ENCODE data around the gene AMBRA1.
"Not testable (repeated sequence)": the region's sequence is repeated elsewhere in the genome, so short reads cannot be mapped to it uniquely, and the experiment has no call there.

Gene AMBRA1

DNA sequence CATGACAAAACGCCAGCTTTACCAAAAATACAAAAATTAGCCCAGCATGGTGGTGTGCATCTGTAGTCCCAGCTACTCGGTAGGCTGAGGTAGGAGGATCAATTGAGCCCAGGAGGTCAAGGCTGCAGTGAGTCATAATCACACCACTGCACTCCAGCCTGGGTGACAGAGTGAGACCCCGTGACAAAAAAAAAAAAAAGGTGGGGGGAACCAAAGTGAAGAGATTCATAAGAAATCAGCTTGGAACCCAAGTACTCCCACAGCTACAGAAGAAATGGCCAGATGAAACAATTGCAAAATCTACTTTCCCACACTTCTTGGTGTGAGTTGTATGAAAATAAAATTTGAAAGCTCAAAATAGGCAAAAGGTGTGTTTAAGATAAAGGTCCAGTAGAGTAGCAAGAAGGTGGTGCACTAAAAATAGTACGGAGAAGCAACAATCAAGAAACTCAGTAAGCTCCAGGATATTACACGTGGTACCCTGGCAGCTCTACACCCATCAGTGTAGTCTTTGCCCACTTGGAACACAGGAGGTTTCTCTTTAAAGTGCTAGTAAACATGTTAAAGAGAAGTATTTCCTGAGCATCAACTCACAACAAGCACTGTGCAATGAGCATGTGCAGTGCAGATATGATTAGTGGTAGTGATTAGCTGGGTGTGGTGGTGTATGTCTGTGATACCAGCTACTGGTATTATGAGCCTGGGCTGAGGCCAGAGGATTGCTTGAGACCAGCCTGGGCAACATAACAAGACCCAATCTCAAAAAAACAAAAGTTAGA lies 17.9 kb upstream of the AMBRA1 start:
- DNase-seq, result no peak

DNA sequence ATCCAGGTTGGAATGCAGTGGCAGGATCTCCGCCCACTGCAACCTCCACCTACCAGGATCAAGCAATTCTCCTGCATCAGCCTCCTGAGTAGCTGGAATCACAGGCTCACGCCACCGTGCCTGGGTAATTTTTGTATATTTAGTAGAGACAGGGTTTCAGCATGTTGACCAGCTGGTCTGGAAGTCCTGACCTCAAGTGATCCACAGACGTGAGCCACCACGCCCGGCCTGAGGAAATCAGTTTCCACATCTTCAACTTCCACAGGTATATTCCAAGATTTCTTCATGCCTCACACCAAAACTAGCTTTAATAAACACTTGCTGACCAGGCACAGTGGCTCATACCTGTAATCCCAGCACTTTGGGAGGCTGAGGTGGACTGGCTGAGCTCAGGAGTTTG lies 15.6 kb upstream of the AMBRA1 start:
- DNase-seq, result no peak

DNA sequence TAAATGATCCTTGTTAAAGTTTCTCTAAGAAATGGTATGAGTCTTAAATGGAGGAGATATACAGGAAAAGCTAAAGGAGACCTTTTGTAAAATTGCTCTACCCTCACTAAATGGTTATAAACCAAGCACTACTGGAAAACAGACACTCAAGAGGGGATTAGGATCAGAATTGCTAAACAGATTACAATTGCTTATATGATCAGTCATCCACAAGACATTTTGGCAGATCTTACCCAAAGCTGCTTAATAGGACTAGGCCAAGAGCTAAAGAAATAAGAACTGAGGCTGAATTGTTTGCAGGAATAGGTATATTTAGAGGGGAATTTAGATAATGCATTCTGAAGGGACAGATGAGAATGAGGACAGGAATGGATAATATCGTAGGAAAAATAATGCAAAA lies 13.7 kb upstream of the AMBRA1 start:
- no peak for DNase-seq

DNA sequence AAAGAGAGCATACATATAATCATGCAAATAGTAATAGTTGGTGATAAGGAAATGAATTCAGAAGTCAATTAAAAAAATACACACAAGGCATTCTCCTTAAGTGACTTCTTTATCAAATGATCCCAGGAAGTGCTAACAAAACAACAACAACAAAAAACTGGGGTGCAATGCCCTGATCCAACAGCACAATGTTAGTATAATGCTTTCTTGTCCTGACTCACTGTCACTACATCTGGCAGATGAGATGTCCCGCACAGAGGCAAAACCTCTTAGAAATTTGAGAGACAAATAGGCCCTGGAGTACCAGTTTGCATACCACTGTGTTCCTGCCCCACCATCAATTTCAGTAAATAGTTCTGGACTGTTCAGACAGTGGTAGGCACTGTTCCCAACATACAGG lies 11.0 kb upstream of the AMBRA1 start:
- no peak for DNase-seq

DNA sequence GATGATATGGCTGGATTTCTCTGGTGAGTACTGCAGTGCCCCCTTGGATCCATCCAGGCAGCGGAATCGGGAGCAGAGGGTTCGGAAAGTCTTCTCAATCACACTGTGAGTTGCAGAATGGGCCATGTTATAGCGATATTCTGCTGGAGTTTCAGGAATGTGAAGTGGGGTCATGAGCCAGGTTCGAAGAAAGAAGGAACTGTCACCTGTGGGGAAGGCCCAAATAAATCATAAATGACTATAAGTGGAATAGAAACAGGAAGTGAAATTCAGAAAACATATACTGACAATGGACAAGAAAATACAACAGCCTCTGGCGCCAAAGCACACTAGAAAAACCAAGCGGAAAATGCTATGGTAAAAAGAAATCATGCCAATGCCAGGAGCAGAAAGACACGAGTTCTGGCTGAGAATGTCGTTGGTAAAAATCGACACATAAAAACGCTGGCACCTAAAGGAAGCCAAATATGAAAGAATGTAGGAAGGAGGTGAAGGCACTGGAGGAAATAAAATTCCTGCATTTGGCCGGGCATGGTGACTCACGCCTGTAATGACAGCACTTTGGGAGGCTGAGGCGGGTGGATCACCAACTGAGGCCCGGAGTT lies 10.0 kb upstream of the AMBRA1 start:
- no peak for DNase-seq

DNA sequence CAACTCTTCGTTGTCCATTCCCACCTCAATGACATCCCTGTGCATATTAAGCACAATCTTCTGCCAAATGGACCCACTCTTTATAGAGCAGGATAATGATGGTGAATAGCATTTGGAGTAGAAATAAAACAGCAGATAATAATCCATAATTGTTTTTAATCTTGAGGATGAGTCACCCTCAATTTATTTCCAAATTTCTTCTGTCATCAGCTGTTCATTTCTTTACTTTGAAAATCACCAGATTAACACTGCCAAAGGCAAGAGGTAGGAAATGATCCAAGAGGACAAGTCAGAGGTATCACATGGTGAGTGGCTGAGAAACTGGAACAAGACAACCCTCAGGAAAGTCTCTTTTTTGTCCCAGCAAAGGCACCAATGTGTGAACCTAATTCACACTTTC lies 7.3 kb upstream of the AMBRA1 start:
- no peak for DNase-seq

DNA sequence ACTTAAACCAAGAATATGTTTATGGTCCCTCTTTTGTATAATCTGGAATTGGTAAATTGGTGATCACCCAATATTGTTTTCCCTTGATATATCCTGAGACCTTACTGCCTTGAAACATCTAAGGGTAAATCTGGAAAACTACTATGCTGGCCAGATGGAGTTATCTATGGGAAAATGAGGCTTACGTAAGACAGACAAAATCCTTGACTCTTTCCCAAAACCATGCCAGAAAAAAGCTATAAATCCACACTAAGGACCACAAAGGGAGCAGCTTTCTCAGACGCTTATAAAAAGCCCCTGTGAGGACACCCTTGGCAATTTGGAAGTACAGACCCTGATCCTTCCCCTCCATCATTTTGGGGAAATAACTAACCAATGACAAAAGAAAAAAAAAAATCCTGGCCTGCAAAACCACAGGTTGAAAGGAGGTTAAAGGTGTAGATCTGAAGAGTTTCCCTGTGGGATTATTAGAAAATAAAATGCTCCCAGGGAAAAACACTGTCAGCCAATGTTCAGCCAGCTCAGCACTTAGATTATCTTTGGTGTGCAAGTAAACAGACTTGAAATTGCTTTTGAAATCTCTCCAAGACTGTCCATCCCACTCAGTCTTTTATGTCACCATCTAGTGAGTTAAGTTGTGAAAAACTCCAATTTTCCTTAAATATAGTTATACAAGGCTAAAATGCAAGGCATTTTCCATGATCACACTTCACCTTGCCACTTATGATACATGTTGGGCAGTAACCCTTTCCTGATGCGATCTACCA lies 6.6 kb upstream of the AMBRA1 start:
- DNase-seq, result no peak

DNA sequence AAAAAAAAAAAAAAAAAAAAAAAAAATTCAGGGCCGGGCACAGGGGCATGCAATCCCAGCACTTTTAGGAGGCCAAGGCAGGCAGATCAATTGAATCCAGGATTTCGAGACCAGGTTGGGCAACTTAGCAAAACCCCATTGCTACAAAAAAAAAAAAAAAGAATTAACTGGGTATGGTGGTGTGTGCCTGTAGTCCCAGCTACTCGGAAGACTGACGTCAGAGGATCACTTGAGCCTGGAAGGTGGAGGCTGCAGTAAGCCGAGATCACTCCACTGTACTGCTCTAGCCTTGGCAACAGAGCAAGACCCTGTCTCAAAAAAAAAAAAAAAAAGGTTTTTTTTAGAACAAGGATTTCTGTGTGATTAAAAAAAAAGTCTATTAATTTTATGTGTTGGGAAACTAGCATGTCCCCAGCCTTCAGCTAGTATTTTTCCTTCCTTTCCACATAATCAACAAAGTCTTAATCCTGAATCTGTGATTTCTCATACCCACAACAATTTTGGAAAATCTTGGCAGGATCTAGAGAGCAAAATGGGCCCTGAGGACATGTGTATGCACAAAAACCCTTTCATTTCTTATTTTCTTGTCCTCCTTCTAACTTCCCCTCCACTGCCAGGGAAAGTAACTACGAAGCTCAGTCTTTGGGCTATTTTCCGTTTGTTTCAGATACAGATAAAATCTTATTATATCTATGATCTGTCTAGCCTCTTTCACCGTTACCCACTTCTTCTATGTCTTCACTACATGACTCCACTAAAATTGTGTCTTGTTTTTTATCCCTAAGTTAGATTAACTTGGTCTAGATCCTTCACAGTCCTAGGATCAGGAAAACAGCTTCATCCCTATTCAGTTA lies 5.7 kb upstream of the AMBRA1 start:
- no peak for DNase-seq

DNA sequence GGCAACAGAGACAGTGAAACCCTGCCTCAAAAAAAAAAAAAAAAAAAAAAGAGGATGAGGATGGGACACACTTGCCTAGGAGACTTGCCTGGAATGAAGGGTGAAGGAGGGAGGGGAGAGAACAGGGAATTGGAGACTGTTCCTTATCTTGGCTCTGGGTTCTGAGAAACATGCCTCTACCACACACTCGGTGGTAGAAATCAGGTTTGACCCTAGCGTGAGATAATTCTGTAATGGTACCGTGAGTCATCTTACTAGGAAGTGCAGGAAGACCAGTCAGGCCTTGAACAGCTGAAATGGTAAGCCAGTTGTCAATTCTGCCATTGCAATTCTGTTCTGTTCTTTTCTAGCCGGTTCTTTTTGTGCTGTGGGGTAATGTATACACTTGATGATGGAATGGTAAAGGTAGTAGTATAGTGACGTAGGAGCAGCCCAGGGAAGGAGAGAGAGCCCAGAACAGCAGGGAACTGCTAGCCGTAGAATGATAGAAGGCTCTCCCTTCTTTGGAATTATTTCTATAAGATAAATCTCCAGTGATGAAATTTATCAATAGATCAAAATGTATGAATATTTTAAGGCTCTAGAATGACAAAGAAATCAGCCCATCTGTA lies 3.9 kb upstream of the AMBRA1 start:
- DNase-seq, result no peak

DNA sequence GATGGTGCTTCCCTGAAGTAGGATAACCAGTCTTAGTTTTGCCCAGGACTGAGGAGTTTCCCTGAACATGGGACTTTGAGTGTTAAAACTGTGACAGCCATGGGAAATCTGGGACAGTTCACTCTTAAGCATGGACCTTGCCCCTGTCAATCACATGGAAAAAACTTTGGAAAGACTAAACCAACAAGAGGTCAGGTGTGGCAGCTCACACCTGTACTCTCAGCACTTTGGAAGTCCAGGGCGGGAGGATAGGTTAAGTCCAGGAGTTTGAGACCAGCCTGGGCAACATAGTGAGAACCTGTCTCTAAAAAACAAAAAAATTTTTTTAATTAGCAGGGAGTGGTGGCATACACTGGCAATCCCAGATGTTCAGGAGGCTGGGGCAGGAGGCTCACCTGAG lies 3.3 kb upstream of the AMBRA1 start:
- DNase-seq, result no peak

DNA sequence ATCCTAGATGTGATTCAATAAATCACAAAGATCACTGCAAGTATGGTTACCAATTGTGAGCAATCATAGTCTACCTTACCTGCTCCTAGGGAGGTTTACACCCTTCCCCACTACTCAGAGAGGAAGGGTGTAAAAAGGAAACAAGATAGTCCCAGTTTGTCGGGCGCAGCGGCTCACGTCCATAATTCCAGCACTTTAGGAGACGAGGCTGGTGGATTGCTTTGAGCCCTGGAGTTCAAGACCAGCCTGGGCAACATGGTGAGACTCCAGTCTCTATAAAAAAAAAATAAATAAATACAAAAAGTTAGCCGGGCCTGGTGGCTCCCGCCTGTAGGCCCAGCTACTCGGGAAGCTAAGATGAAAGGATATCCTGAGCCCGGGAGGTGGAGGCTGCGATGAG lies 962 bp upstream of the AMBRA1 start:
- no peak for DNase-seq

DNA sequence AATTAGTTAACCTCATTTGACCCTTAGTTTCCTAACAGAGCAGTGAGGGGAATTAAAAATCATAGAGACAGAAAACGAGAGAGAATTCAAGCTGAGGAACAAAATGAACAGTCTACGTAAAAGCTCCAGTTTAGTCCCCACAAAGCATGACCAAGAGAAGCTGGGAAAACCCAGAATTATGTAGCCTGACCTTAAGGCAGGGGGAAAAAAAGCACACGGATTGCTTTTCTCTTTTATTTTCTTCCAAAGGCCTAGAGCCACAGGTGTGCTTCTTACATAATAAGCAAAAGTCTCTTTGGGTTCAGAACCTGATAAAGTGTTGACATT lies 514 bp upstream of the AMBRA1 start:
- DNase-seq, result peak; percentile 61

DNA sequence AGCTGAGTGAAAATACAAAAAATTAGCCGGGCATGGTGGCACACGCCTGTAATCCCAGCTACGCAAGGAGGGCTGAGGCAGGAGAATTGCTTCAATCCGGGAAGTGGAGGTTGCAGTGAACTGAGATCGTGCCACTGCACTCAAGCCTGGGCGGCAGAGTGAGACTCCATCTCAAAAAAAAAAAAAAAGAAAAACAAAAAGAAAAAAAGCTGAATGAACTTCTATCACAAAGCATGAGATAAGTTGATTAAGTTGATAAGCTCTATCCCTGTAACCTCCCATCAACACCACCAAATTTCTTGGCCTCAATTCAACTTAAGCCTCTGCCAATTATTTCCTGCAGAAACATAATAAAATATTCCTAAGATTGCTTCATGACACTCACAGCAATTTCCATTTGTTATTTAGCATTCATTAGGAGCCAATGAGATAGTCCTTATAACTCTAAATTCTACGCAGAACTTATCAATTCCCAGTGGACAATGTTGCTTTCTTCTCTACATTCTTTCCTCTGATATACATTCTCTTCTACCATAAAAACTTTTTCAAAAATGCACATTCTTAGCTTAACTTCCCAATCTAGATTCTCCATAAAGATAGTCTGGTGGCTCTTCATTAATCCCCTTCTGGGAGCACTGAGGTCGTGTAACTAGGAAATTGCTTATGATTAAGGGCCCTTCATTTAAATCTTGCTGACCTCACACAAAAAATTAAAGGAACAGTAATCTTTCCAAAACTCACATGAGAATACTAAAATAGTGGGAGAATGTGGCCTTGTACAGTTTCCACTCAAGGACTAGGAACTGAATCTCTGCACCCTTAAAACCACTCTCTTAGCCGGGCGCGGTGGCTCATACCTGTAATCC lies 2.9 kb downstream of the AMBRA1 start:
- no peak for DNase-seq

DNA sequence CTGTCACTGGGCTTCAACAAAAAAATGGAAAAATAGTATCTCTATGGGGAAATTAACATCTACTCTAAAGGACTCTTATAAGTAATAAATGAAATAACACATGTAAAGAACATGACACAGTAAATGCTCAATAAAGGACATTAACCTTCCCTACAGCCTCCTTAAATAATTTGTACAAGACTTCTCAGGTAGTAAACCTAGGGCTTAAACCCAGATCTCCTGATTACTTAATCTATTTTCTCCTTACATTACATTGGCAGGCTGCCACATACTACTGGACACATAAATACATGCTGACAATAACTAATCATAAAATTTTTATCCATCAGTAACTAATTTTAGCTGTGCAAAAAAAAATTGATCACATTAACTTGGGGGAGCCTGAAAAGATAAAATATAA lies 4.9 kb downstream of the AMBRA1 start:
- no peak for DNase-seq

DNA sequence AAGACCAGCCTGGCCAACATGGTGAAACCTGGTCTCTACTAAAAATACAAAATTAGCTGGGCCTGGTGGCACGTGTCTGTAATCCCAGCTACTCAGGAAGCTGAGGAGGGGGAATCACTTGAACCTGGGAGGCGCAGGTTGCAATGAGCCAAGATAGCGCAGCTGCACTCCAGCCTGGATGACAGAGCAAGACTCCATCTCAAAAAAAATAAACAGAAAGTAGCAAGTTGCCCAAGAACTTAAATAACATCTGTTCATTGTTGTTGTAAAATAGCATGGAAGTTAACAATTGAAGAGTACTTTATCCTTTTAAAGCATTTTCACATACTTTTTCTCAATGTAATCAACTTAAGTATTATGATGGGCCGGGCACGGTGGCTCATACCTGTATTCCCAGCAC lies 5.7 kb downstream of the AMBRA1 start:
- no peak for DNase-seq

DNA sequence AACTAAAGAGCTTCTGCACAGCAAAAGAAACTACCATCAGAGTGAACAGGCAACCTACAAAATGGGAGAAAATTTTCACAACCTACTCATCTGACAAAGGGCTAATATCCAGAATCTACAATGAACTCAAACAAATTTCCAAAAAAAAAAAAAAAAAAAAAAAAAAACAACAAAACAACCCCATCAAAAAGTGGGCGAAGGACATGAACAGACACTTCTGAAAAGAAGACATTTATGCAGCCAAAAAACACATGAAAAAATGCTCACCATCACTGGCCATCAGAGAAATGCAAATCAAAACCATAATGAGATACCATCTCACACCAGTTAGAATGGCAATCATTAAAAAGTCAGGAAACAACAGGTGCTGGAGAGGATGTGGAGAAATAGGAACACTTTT lies 10.3 kb downstream of the AMBRA1 start:
- not testable (repeated sequence) for DNase-seq

DNA sequence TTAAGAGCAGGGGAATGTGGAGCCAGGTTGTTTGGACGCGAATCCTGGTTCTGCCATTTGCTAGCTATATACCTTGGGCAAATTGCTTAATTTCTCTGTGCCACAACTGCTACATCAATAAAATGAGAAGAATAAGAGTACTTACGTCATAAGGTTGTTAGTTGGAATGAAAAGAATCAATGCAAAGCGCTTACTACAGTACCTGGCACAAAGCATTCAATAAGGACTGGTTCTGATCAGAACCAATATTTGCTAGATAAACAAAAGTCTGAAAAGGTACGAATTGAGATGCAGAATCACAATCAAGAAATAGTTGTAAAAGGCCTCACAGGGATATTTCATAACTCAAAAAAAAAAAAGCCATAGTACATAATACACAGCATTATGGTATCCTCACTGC lies 11.2 kb downstream of the AMBRA1 start:
- no peak for DNase-seq

DNA sequence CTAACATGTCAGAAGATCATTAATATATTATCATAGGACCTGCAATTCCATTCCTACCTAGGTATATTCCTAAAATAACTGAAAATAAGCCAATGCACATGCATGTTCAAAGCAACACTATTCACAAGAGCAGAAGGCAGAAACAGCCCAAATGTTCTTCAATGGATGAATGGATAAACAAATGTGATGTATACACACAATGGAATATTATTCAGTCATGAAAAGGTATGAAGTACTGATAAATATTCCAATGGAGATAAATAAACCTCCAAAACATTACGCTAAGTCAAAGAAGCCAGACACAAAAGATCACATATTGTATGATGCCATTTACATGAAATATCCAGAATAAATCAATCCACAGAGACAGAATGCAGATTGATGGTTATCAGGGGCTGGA lies 16.8 kb downstream of the AMBRA1 start:
- no peak for DNase-seq

DNA sequence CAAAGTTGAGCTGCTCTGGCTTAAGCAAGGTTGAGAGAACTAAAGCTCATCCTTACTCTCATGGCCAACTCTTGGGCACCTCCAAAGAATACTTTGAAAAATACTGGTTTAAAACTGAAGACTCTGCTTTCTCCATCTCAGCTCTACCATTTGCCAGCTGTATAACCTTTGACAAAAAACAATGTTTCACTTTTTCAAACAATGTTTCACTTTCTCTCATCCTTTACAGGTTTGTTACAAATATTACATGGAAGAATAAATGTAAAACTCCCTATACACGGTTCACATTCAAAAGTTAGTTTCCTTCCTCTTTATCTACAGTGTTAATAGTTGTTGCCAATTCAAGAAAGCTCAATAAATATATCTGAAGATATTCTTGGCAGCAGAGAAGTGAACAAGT lies 19.2 kb downstream of the AMBRA1 start:
- no peak for DNase-seq

DNA sequence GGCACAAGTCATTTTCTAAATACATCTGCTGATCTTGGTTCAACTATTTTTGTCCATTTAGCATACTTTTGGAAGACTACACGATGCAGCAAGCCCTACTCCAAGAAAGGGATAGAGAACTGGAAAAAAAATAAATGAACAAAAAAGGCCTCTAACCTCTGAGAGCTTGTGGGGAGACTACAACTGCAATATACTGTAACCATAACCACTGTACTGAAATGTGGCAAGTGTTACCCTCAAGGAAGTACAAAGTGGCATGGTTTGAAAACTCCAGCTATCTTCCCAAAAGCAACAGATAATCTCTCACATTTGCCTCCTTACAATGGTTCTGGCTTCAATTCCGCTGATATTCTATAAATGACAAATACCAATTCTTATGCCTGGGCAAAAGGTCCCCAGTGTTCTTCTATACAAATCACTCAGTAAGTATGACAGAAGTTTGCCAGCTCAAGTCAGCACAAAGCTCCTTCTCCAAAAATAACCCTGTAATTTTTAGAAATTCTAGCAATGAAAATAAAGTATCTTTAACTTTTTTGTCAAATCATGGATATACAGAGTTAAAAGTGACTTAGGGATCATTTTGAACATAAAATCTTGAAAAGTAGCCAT lies 22.9 kb downstream of the AMBRA1 start:
- DNase-seq, result no peak

DNA sequence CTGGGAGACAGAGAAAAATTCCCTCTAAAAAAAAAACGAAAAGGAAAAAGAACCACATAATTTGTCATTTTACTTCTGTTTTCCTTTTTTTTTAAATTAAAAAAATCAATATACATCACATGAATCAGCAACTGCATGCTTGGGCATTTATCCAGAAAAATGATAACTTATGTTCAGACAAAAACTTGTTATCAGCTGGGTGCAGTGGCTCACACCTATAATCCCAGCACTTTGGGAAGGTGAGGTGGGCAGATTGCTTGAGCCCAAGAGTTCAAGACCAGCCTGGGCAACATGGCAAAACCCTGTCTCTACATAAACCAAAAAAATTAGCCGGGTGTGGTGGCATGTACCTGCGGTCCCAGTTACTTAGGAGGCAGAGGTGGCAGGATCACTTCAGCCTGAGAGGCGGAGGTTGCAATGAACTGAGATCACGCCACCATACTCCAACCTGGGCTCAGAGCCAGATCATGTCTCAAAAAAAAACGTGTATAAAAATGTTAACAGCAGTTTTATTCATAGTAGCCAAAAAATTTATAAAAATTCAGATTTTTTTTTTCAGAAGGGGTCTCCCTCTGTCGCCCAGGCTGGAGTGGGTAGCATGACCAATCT lies 28.5 kb downstream of the AMBRA1 start:
- DNase-seq, result no peak

Data from suppressor macrophage treated with lipopolysaccharide for 4 hours (primary cell).